Measurements from ENCODE around the gene IRF6.
A peak's percentile ranks its signal among the peaks of the same experiment; 100 is the strongest.

Gene IRF6

DNA sequence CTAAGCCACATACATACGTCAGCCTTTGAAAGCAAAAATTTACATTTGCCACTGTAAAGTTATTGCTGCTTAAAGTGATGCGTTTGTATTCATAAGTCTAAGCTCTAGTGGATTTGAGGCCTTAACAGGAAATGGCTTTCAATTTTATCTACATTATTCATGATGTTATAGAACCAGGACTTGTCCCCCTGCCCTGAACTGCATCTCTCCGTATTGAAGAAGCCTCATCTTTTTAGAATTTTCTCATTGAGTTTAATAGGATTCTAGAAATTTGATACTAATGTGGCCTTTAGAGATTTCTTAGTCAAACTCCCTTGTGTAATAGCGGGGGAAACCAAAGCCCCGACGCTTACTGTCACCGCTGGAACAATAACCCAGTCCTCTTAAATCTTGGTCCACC, 31.7 kb upstream of the IRF6 start:
- no peak overlapping the region for H3K14ac ChIP-seq (ENCODE audit: low read length in 2 of 2)
- H3K4me2 ChIP-seq (ENCODE audit: low read length, poor library complexity, severe bottlenecking) = no peak overlapping the region
- H3K4me3 ChIP-seq (ENCODE audit: insufficient read depth in 1 of 2, low read depth in 1 of 2, low read length in 2 of 2) = no peak overlapping the region
- H2BK5ac ChIP-seq (ENCODE audit: low read depth, low read length, poor library complexity, severe bottlenecking) = no peak overlapping the region
- H2AFZ ChIP-seq (ENCODE audit: low read depth, low read length) = no peak overlapping the region
- H4K91ac ChIP-seq (ENCODE audit: low read length) = no peak overlapping the region
- no peak overlapping the region for H4K8ac ChIP-seq (ENCODE audit: low read length)
- no peak overlapping the region for H3K23ac ChIP-seq (ENCODE audit: low read length in 2 of 2)
- H3K4ac ChIP-seq (ENCODE audit: low read depth in 1 of 2, low read length in 2 of 2) = no peak overlapping the region
- peaks cover 4% of the 10 kb centered on the region for H3K4me1 ChIP-seq (ENCODE audit: control insufficient read depth, insufficient read depth, low read depth, low read length)
- no peak overlapping the region for H3K18ac ChIP-seq (ENCODE audit: low read depth in 1 of 2, low read length in 2 of 2)
- H2BK12ac ChIP-seq (ENCODE audit: low read length in 2 of 2) = no peak overlapping the region
- 100% methylated on average over 4 of the region's 7 CpGs for WGBS
- no peak overlapping the region for H2BK120ac ChIP-seq (ENCODE audit: low read depth, low read length)
- H3K27ac ChIP-seq (ENCODE audit: low read length, poor library complexity, severe bottlenecking) = no peak overlapping the region
- no peaks in the 10 kb centered on the region for H3K27me3 ChIP-seq (ENCODE audit: control insufficient read depth in 1 of 2, insufficient read depth in 1 of 2, low read length in 2 of 2)
- no peak overlapping the region for H2BK15ac ChIP-seq (ENCODE audit: low read depth, poor library complexity, severe bottlenecking)
- peak overlapping the region; percentile 53 for H2AK5ac ChIP-seq (ENCODE audit: low read length, severe bottlenecking)
- H3K36me3 ChIP-seq (ENCODE audit: control insufficient read depth in 1 of 2, insufficient read depth in 2 of 2, low read depth in 1 of 2, low read length in 2 of 2) = peaks cover 17 to 94% of the 10 kb centered on the region in 2 experiments
- H3K9me3 ChIP-seq (ENCODE audit: control insufficient read depth, low read length) = no peaks in the 10 kb centered on the region
- H3K9ac ChIP-seq (ENCODE audit: low read length) = no peak overlapping the region
- H3K79me1 ChIP-seq (replicated peaks; ENCODE audit: low read length, poor library complexity, severe bottlenecking) = peaks cover 28% of the 10 kb centered on the region
- DNase-seq = no peak

DNA sequence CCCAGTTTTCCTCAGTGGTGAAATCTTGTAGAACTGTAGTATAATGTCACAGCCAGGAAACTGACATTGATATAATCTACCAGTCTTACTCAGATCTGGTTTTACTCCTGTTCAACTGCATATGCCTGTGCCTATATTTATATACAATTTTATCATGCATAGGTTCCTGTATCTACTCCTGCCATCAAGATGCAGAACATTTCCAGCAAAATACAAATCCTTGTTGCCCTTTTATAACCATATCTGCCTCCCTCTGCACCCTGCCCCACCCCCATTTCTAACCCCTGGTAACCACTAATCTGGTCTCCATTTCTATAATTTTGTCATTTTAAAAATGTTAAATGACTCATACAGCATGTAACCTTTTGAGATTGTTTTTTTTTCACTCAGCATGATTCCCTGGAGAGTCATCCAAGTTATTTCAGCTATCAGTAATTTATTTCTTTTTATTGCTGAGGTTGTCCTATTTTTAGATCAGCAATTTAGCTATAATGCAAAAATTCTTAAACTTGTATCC, 29.9 kb upstream of the IRF6 start:
- Histone ChIP-seq H2BK15ac (ENCODE audit: low read depth, poor library complexity, severe bottlenecking) (no peak overlapping the region), H3K4me3 (ENCODE audit: insufficient read depth in 1 of 2, low read depth in 1 of 2, low read length in 2 of 2) (peak overlapping the region in 1 of 2 experiments; percentile 12), H3K4ac (ENCODE audit: low read depth in 1 of 2, low read length in 2 of 2) (no peak overlapping the region), H3K14ac (ENCODE audit: low read length in 2 of 2) (no peak overlapping the region), H2AK5ac (ENCODE audit: low read length, severe bottlenecking) (no peak overlapping the region), H2BK120ac (ENCODE audit: low read depth, low read length) (no peak overlapping the region), H3K27me3 (ENCODE audit: control insufficient read depth in 1 of 2, insufficient read depth in 1 of 2, low read length in 2 of 2) (no peaks in the 10 kb centered on the region), H3K4me2 (ENCODE audit: low read length, poor library complexity, severe bottlenecking) (no peak overlapping the region), H2BK12ac (ENCODE audit: low read length in 2 of 2) (no peak overlapping the region), H3K36me3 (ENCODE audit: control insufficient read depth in 1 of 2, insufficient read depth in 2 of 2, low read depth in 1 of 2, low read length in 2 of 2) (peaks cover 14 to 92% of the 10 kb centered on the region in 2 experiments), H2AFZ (ENCODE audit: low read depth, low read length) (no peak overlapping the region), H2BK5ac (ENCODE audit: low read depth, low read length, poor library complexity, severe bottlenecking) (no peak overlapping the region), H4K8ac (ENCODE audit: low read length) (no peak overlapping the region), H3K27ac (ENCODE audit: low read length, poor library complexity, severe bottlenecking) (peak overlapping the region; percentile 10), H3K23ac (ENCODE audit: low read length in 2 of 2) (no peak overlapping the region), H3K9me3 (ENCODE audit: control insufficient read depth, low read length) (no peaks in the 10 kb centered on the region), H3K4me1 (ENCODE audit: control insufficient read depth, insufficient read depth, low read depth, low read length) (peaks cover 4% of the 10 kb centered on the region), H3K9ac (ENCODE audit: low read length) (peak overlapping the region; percentile 33), H3K18ac (ENCODE audit: low read depth in 1 of 2, low read length in 2 of 2) (no peak overlapping the region), H3K79me1 (replicated peaks; ENCODE audit: low read length, poor library complexity, severe bottlenecking) (peaks cover 23% of the 10 kb centered on the region), H4K91ac (ENCODE audit: low read length) (no peak overlapping the region)
- DNase-seq = no peak

DNA sequence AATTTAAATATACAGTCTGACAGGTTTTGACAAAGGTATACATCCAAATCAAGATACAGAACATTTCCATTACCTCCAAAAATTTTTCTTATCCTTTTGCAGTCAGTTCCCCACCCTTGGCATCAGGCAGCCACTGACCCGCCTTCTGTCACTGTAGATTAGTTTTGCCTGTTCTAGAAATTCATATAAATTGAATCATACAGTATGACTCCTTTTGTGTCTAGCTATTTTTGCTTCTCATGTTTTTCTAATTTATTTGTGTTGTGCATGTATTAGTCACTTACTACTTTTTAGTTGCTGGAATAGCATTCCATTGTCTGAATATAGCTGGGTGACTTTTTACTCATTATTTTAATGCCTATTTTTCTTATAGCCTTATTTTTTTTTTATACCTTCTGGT, 25.7 kb upstream of the IRF6 start:
- Histone ChIP-seq H2BK15ac (ENCODE audit: low read depth, poor library complexity, severe bottlenecking) (no peak overlapping the region), H3K36me3 (ENCODE audit: control insufficient read depth in 1 of 2, insufficient read depth in 2 of 2, low read depth in 1 of 2, low read length in 2 of 2) (peaks cover 9 to 64% of the 10 kb centered on the region in 2 experiments), H3K79me1 (replicated peaks; ENCODE audit: low read length, poor library complexity, severe bottlenecking) (peaks cover 19% of the 10 kb centered on the region), H2BK5ac (ENCODE audit: low read depth, low read length, poor library complexity, severe bottlenecking) (no peak overlapping the region), H4K8ac (ENCODE audit: low read length) (no peak overlapping the region), H3K14ac (ENCODE audit: low read length in 2 of 2) (no peak overlapping the region), H3K27ac (ENCODE audit: low read length, poor library complexity, severe bottlenecking) (no peak overlapping the region), H3K4ac (ENCODE audit: low read depth in 1 of 2, low read length in 2 of 2) (no peak overlapping the region), H2AK5ac (ENCODE audit: low read length, severe bottlenecking) (no peak overlapping the region), H3K9ac (ENCODE audit: low read length) (peak overlapping the region; percentile 70), H2AFZ (ENCODE audit: low read depth, low read length) (no peak overlapping the region), H3K4me1 (ENCODE audit: control insufficient read depth, insufficient read depth, low read depth, low read length) (peaks cover 4% of the 10 kb centered on the region), H2BK12ac (ENCODE audit: low read length in 2 of 2) (no peak overlapping the region), H3K4me3 (ENCODE audit: insufficient read depth in 1 of 2, low read depth in 1 of 2, low read length in 2 of 2) (peak overlapping the region in 1 of 2 experiments; percentile 42), H3K27me3 (ENCODE audit: control insufficient read depth in 1 of 2, insufficient read depth in 1 of 2, low read length in 2 of 2) (no peaks in the 10 kb centered on the region), H2BK120ac (ENCODE audit: low read depth, low read length) (no peak overlapping the region), H3K23ac (ENCODE audit: low read length in 2 of 2) (no peak overlapping the region), H3K4me2 (ENCODE audit: low read length, poor library complexity, severe bottlenecking) (no peak overlapping the region), H4K91ac (ENCODE audit: low read length) (no peak overlapping the region), H3K18ac (ENCODE audit: low read depth in 1 of 2, low read length in 2 of 2) (no peak overlapping the region), H3K9me3 (ENCODE audit: control insufficient read depth, low read length) (no peaks in the 10 kb centered on the region)
- WGBS = no CpG with 5 or more reads among the region's 1 CpG
- no peak for DNase-seq

DNA sequence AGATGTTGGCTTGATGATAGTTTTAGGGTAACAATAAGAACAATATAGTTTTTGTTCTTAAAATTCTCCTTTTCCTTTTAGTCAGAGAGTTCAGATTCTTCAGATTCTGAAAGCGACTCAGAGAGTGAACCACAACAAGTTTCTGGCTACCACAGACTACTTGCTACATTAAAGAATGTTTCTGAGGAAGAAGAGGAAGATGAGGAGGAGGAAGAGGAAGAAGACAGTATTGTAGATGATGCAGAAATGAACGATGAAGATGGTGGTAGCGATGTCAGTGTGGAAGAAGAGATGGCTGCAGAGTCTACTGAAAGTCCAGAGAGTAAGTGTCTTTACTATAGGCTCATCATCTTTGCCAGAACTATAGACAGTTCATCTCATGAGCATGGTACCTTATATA, 24.8 kb upstream of the IRF6 start:
- Histone ChIP-seq H3K4ac (ENCODE audit: low read depth in 1 of 2, low read length in 2 of 2) (no peak overlapping the region), H3K36me3 (ENCODE audit: control insufficient read depth in 1 of 2, insufficient read depth in 2 of 2, low read depth in 1 of 2, low read length in 2 of 2) (peaks cover 9 to 57% of the 10 kb centered on the region in 2 experiments), H2BK5ac (ENCODE audit: low read depth, low read length, poor library complexity, severe bottlenecking) (no peak overlapping the region), H3K14ac (ENCODE audit: low read length in 2 of 2) (no peak overlapping the region), H2BK15ac (ENCODE audit: low read depth, poor library complexity, severe bottlenecking) (no peak overlapping the region), H4K91ac (ENCODE audit: low read length) (no peak overlapping the region), H3K27ac (ENCODE audit: low read length, poor library complexity, severe bottlenecking) (no peak overlapping the region), H2AFZ (ENCODE audit: low read depth, low read length) (no peak overlapping the region), H3K18ac (ENCODE audit: low read depth in 1 of 2, low read length in 2 of 2) (no peak overlapping the region), H3K23ac (ENCODE audit: low read length in 2 of 2) (no peak overlapping the region), H3K4me1 (ENCODE audit: control insufficient read depth, insufficient read depth, low read depth, low read length) (peaks cover 4% of the 10 kb centered on the region), H2BK12ac (ENCODE audit: low read length in 2 of 2) (no peak overlapping the region), H3K9me3 (ENCODE audit: control insufficient read depth, low read length) (no peaks in the 10 kb centered on the region), H3K4me2 (ENCODE audit: low read length, poor library complexity, severe bottlenecking) (no peak overlapping the region), H3K9ac (ENCODE audit: low read length) (peak overlapping the region; percentile 70), H2AK5ac (ENCODE audit: low read length, severe bottlenecking) (no peak overlapping the region), H2BK120ac (ENCODE audit: low read depth, low read length) (no peak overlapping the region), H3K4me3 (ENCODE audit: insufficient read depth in 1 of 2, low read depth in 1 of 2, low read length in 2 of 2) (peak overlapping the region in 1 of 2 experiments; percentile 42), H3K79me1 (replicated peaks; ENCODE audit: low read length, poor library complexity, severe bottlenecking) (peaks cover 17% of the 10 kb centered on the region), H4K8ac (ENCODE audit: low read length) (no peak overlapping the region), H3K27me3 (ENCODE audit: control insufficient read depth in 1 of 2, insufficient read depth in 1 of 2, low read length in 2 of 2) (no peaks in the 10 kb centered on the region)
- DNase-seq = no peak
- 95% methylated on average over 3 of the region's 3 CpGs for WGBS

Data from mesenchymal stem cell (in vitro differentiated cells and primary cell).